ENCODE data around the gene DOCK9. TPM values are rescaled to one million over a fixed set of nuclear protein-coding genes. Genes with fewer than 3 reads are reported as not detected.

Gene DOCK9
- total RNA-seq, 1 experiment from 2014 or later: 36.6 TPM

DNA sequence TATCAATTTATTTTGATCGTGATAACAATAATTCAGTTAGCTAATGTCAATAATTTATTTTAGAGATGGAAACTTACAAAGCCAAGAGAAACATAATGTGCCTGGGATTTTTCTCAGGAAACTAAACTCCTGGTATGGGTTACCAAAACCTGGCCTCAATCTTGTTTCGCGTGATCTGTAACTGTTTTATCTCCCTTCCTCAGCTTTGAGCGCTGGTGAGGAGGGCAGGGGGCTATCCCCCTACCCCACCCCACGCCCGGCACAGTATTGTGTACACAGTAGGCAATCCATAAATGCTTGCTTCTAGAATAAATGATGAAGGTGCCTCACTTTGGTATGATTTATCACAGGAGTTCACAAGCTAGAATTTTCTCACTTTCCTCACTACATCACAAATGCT, 7.7 kb upstream of the DOCK9 start:
- ATAC-seq: no peak

More for the DNA sequence above, 7.7 kb upstream of the DOCK9 start:
- DNase-seq (ENCODE audit: low spot score): no peak
- H3K27me3 Mint-ChIP-seq (ENCODE audit: low read depth): no peaks in the 10 kb centered on the region
- no peaks in the 10 kb centered on the region; the same call in 1 of the 2 replicates for H3K9me3 Mint-ChIP-seq
- no peak overlapping the region for H3K4me3 Mint-ChIP-seq
- no peak overlapping the region for H3K27ac Mint-ChIP-seq
- H3K36me3 Mint-ChIP-seq: no peaks in the 10 kb centered on the region
- TF ChIP-seq, protein P1, sequence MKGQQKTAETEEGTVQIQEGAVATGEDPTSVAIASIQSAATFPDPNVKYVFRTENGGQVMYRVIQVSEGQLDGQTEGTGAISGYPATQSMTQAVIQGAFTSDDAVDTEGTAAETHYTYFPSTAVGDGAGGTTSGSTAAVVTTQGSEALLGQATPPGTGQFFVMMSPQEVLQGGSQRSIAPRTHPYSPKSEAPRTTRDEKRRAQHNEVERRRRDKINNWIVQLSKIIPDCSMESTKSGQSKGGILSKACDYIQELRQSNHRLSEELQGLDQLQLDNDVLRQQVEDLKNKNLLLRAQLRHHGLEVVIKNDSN (CRISPR knock-in tag; IDR thresholded peaks at IDR 0.05): no peak
- no peak for TF ChIP-seq ELF4 (CRISPR knock-in tag; IDR thresholded peaks at IDR 0.05; ENCODE audit: low read depth)
- no peak for TF ChIP-seq ZBTB21 (CRISPR knock-in tag; IDR thresholded peaks at IDR 0.05; ENCODE audit: borderline replicate concordance)
- no peak for TF ChIP-seq ZNF219 (CRISPR knock-in tag; IDR thresholded peaks at IDR 0.05; ENCODE audit: borderline replicate concordance)
- no peak for TF ChIP-seq ZNF263 (CRISPR knock-in tag; IDR thresholded peaks at IDR 0.05; ENCODE audit: low read depth)
- no peak for TF ChIP-seq OVOL2 (CRISPR knock-in tag; IDR thresholded peaks at IDR 0.05; ENCODE audit: borderline replicate concordance)
- TF ChIP-seq, protein P2, sequence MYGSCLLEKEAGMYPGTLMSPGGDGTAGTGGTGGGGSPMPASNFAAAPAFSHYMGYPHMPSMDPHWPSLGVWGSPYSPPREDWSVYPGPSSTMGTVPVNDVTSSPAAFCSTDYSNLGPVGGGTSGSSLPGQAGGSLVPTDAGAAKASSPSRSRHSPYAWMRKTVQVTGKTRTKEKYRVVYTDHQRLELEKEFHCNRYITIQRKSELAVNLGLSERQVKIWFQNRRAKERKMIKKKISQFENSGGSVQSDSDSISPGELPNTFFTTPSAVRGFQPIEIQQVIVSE (CRISPR knock-in tag; IDR thresholded peaks at IDR 0.05; ENCODE audit: borderline replicate concordance): no peak
- no peak for TF ChIP-seq GABPB1 (CRISPR knock-in tag; IDR thresholded peaks at IDR 0.05)
- TF ChIP-seq, protein P3, sequence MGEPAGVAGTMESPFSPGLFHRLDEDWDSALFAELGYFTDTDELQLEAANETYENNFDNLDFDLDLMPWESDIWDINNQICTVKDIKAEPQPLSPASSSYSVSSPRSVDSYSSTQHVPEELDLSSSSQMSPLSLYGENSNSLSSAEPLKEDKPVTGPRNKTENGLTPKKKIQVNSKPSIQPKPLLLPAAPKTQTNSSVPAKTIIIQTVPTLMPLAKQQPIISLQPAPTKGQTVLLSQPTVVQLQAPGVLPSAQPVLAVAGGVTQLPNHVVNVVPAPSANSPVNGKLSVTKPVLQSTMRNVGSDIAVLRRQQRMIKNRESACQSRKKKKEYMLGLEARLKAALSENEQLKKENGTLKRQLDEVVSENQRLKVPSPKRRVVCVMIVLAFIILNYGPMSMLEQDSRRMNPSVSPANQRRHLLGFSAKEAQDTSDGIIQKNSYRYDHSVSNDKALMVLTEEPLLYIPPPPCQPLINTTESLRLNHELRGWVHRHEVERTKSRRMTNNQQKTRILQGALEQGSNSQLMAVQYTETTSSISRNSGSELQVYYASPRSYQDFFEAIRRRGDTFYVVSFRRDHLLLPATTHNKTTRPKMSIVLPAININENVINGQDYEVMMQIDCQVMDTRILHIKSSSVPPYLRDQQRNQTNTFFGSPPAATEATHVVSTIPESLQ (CRISPR knock-in tag; IDR thresholded peaks at IDR 0.05): no peak
- TF ChIP-seq, protein P4, sequence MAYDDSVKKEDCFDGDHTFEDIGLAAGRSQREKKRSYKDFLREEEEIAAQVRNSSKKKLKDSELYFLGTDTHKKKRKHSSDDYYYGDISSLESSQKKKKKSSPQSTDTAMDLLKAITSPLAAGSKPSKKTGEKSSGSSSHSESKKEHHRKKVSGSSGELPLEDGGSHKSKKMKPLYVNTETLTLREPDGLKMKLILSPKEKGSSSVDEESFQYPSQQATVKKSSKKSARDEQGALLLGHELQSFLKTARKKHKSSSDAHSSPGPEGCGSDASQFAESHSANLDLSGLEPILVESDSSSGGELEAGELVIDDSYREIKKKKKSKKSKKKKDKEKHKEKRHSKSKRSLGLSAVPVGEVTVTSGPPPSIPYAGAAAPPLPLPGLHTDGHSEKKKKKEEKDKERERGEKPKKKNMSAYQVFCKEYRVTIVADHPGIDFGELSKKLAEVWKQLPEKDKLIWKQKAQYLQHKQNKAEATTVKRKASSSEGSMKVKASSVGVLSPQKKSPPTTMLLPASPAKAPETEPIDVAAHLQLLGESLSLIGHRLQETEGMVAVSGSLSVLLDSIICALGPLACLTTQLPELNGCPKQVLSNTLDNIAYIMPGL (CRISPR knock-in tag; IDR thresholded peaks at IDR 0.05): no peak
- no peak for TF ChIP-seq SMAD3 (CRISPR knock-in tag; IDR thresholded peaks at IDR 0.05; ENCODE audit: borderline replicate concordance)
- TF ChIP-seq, protein P5, sequence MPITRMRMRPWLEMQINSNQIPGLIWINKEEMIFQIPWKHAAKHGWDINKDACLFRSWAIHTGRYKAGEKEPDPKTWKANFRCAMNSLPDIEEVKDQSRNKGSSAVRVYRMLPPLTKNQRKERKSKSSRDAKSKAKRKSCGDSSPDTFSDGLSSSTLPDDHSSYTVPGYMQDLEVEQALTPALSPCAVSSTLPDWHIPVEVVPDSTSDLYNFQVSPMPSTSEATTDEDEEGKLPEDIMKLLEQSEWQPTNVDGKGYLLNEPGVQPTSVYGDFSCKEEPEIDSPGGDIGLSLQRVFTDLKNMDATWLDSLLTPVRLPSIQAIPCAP (CRISPR knock-in tag; IDR thresholded peaks at IDR 0.05): no peak
- TF ChIP-seq, protein P6, sequence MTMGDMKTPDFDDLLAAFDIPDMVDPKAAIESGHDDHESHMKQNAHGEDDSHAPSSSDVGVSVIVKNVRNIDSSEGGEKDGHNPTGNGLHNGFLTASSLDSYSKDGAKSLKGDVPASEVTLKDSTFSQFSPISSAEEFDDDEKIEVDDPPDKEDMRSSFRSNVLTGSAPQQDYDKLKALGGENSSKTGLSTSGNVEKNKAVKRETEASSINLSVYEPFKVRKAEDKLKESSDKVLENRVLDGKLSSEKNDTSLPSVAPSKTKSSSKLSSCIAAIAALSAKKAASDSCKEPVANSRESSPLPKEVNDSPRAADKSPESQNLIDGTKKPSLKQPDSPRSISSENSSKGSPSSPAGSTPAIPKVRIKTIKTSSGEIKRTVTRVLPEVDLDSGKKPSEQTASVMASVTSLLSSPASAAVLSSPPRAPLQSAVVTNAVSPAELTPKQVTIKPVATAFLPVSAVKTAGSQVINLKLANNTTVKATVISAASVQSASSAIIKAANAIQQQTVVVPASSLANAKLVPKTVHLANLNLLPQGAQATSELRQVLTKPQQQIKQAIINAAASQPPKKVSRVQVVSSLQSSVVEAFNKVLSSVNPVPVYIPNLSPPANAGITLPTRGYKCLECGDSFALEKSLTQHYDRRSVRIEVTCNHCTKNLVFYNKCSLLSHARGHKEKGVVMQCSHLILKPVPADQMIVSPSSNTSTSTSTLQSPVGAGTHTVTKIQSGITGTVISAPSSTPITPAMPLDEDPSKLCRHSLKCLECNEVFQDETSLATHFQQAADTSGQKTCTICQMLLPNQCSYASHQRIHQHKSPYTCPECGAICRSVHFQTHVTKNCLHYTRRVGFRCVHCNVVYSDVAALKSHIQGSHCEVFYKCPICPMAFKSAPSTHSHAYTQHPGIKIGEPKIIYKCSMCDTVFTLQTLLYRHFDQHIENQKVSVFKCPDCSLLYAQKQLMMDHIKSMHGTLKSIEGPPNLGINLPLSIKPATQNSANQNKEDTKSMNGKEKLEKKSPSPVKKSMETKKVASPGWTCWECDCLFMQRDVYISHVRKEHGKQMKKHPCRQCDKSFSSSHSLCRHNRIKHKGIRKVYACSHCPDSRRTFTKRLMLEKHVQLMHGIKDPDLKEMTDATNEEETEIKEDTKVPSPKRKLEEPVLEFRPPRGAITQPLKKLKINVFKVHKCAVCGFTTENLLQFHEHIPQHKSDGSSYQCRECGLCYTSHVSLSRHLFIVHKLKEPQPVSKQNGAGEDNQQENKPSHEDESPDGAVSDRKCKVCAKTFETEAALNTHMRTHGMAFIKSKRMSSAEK (CRISPR knock-in tag; IDR thresholded peaks at IDR 0.05; ENCODE audit: borderline replicate concordance): no peak
- no peak for TF ChIP-seq ATF1 (CRISPR knock-in tag; IDR thresholded peaks at IDR 0.05)
- TF ChIP-seq SP1 (CRISPR knock-in tag; conservative IDR thresholded peaks at IDR 0.05): no peak
- TF ChIP-seq JAZF1 (CRISPR knock-in tag; IDR thresholded peaks at IDR 0.05): no peak
- ChIA-PET POLR2A (interaction anchor here (0.7 kb wide), 1 partner anchor 39 kb away, joined by 4 read pairs; no protein-coding TSS in a partner anchor), CTCF (interaction anchor here (0.6 to 2.2 kb wide), 7 partner anchors 9 to 146 kb away, joined by 3 to 7 read pairs (median 4); no protein-coding TSS in a partner anchor)
- peaks cover 40% of the 10 kb centered on the region for H3K4me1 Mint-ChIP-seq

Data from WTC11 (cell line).